GM18499 (cell line): Measurements from ENCODE around the gene TGM6.

Source experiments
- ATAC-seq: cut with Tn5 transposase; IDR thresholded peaks from one replicate; pipeline ENCODE4 v1.9.1; 2021; ENCODE audit warnings: moderate number of reproducible peaks; ENCODE audit not compliant: insufficient read depth, unreplicated experiment

The TGM6 gene

GRCh38 chr20:2476742-2477615 lies 96.3 kb downstream of the TGM6 start:
- ATAC-seq = no peak

DNA sequence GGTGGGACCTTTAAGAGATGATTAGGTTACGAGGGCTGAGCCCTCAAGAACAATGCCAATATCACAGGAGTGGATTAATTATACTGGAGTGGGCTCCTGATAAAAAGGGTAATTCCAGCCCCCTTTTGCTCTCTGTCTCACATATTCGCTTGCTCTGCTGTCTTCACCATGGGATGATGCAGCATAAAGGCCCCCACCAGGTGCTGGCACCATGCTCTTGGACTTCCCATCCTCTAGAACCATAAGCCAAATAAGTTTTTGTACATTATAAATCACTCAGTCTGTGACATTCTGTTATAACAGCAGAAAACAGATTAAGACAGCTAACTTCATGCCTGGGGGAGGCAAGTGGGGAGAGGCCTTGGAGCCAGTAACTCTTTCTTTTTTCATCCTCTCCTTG lies 99.7 kb downstream of the TGM6 start:
- no peak for ATAC-seq
